K562 (cell line): ENCODE data around the gene CHN1. TPM values are rescaled to one million over a fixed set of nuclear protein-coding genes. Genes with fewer than 3 reads are reported as not detected.

ENCODE experiments used
- ATAC-seq: fragments of 200-7000 bp; cut with Tn5 transposase; 3 replicates; pipeline ENCODE4 v1.9.1; 2020; ENCODE audit warnings: moderate library complexity
- BruUV-seq: library from RNA; stranded (reverse); fragments of 400-500 nt; replicated peaks from 2 replicates; lab custom pipeline; 2021; lab: Mats Ljungman, UMichigan
- CTCF ChIA-PET: fragments of 300-600 bp; formaldehyde crosslinking; extraction: SDS; loops from one replicate; lab custom pipeline; 2021; ENCODE audit warnings: low intra/inter-chr PET ratio; lab: Yijun Ruan, JAX
- POLR2A ChIA-PET: fragments of 300-600, 350-650 bp; sonication (Branson Sonifier 250); formaldehyde crosslinking; extraction: SDS; loops from one replicate; lab custom pipeline; 2021; ENCODE audit warnings: antibody characterized with exemption, inconsistent platforms; lab: Yijun Ruan, JAX
- DNase-seq, 4 experiments: peaks; one replicate each; pipeline versions ENCODE4 v3.0.0 to v3.0.0-alpha.2; 2011 to 2018; ENCODE audit warnings: low spot score in 3 of 4, mixed read lengths in 3 of 4; ENCODE audit errors: extremely low read depth in 1 of 4
- FAIRE-seq: peaks from 2 replicates; lab custom pipeline; 2011; peaks lifted over from hg19 to GRCh38; lab: Jason Lieb, UNC
- H2AFZ ChIP-seq: 2 replicates; pipeline ENCODE4 v1.6.0; 2011; ENCODE audit warnings: low read depth, low read length, control low read depth, inconsistent platforms
- H3K27ac ChIP-seq: fragments of 200-600 bp; 3 replicates; pipeline ENCODE4 v1.8.0; 2011; ENCODE audit warnings: low read depth, mild to moderate bottlenecking, control low read depth, inconsistent platforms, low read length, moderate library complexity, mixed read lengths; ENCODE audit errors: extremely low read depth
- H3K27me3 ChIP-seq, 2 experiments: fragments of 300-600 bp in 1 of 2; 2 replicates in 1 of 2; 3 replicates in 1 of 2; pipeline versions ENCODE4 v1.6.0 to v1.8.0; 2011; ENCODE audit warnings: inconsistent platforms in 2 of 2, low read length in 2 of 2, mild to moderate bottlenecking in 1 of 2, mixed read lengths in 1 of 2, moderate library complexity in 1 of 2; ENCODE audit not compliant: control insufficient read depth in 2 of 2, insufficient read depth in 2 of 2
- H3K36me3 ChIP-seq: fragments of 300-600 bp; 3 replicates; pipeline ENCODE4 v1.8.0; 2011; ENCODE audit warnings: mild to moderate bottlenecking, low read length, inconsistent platforms; ENCODE audit not compliant: control insufficient read depth, insufficient read depth
- H3K4me1 ChIP-seq, 2 experiments: fragments of 200-600 bp in 1 of 2; replicated peaks in 1 of 2; 2 replicates in 1 of 2; 3 replicates in 1 of 2; pipeline versions ENCODE4 v1.5.1 to v1.8.0; 2011; ENCODE audit warnings: inconsistent platforms in 2 of 2, low read length in 2 of 2, mild to moderate bottlenecking in 1 of 2, mixed read lengths in 1 of 2, moderate library complexity in 1 of 2; ENCODE audit not compliant: control insufficient read depth in 2 of 2, insufficient read depth in 2 of 2
- H3K4me2 ChIP-seq: 2 replicates; pipeline ENCODE4 v1.6.1; 2011; ENCODE audit warnings: low read length, control low read depth, inconsistent platforms, mixed read lengths; ENCODE audit not compliant: insufficient read depth
- H3K4me3 ChIP-seq: fragments of 200-600 bp; sonication (generic), shearing (Covaris generic); 2 replicates; pipeline ENCODE4 v1.5.1; 2016; ENCODE audit warnings: control low read depth, inconsistent platforms
- H3K79me2 ChIP-seq: fragments of 200-600 bp; 3 replicates; pipeline ENCODE4 v1.8.0; 2011; ENCODE audit warnings: low read length, inconsistent platforms; ENCODE audit not compliant: control insufficient read depth, insufficient read depth
- H3K9ac ChIP-seq, 2 experiments: 2 replicates each; pipeline versions ENCODE4 v1.6.0 to v1.6.1; 2011; ENCODE audit warnings: low read depth in 2 of 2, low read length in 2 of 2, control low read depth in 1 of 2, inconsistent platforms in 1 of 2, mild to moderate bottlenecking in 1 of 2, mixed read lengths in 1 of 2; ENCODE audit not compliant: insufficient read depth in 1 of 2
- H3K9me1 ChIP-seq: one replicate; pipeline ENCODE4 v1.6.0; 2011; ENCODE audit warnings: inconsistent platforms, mild to moderate bottlenecking, low read length, moderate library complexity; ENCODE audit not compliant: control insufficient read depth, insufficient read depth
- H3K9me3 ChIP-seq: replicated peaks from 2 replicates; pipeline ENCODE4 v1.5.1; 2011; ENCODE audit warnings: low read depth, low read length, inconsistent platforms; ENCODE audit not compliant: control insufficient read depth, insufficient read depth
- H4K20me1 ChIP-seq: replicated peaks from 2 replicates; pipeline ENCODE4 v1.6.1; 2011; ENCODE audit warnings: low read length, inconsistent platforms, mixed read lengths; ENCODE audit not compliant: control insufficient read depth, insufficient read depth
- ASH1L ChIP-seq: fragments of 450-650 bp; IDR thresholded peaks from 2 replicates; pipeline ENCODE4 v1.6.1; 2018; ENCODE audit warnings: borderline replicate concordance, mild to moderate bottlenecking, low read depth; ENCODE audit not compliant: partially characterized antibody
- BRCA1 ChIP-seq, 2 experiments: fragments of 450-650 bp in 1 of 2; sonication (generic) in 1 of 2; formaldehyde crosslinking in 1 of 2; IDR thresholded peaks; 2 replicates each; pipeline versions ENCODE4 v1.5.0 to v1.6.1; 2017 to 2020; ENCODE audit warnings: mild to moderate bottlenecking in 1 of 2, missing genetic modification reagents in 1 of 2
- C11orf30 ChIP-seq: fragments of 450-650 bp; IDR thresholded peaks from 2 replicates; pipeline ENCODE4 v1.6.1; 2016; ENCODE audit warnings: low read depth, mild to moderate bottlenecking
- COPS2 ChIP-seq: fragments of 450-650 bp; conservative IDR thresholded peaks from 2 replicates; pipeline ENCODE4 v1.6.1; 2016; ENCODE audit warnings: mild to moderate bottlenecking, moderate library complexity
- EGR1 ChIP-seq: fragments of 450-650 bp; conservative IDR thresholded peaks from 2 replicates; pipeline ENCODE4 v1.6.1; 2017; ENCODE audit warnings: mild to moderate bottlenecking
- ESRRA ChIP-seq: fragments of 450-650 bp; IDR thresholded peaks from 2 replicates; pipeline ENCODE4 v1.6.1; 2014; ENCODE audit warnings: low read depth, mild to moderate bottlenecking, moderate library complexity, borderline replicate concordance
- MCM5 ChIP-seq: fragments of 450-650 bp; IDR thresholded peaks from 2 replicates; pipeline ENCODE4 v1.6.1; 2016; ENCODE audit warnings: low read depth
- MNT ChIP-seq, 2 experiments: fragments of 450-650 bp; conservative IDR thresholded peaks; 2 replicates each; pipeline ENCODE4 v1.6.1; 2017; ENCODE audit warnings: mild to moderate bottlenecking in 2 of 2, moderate library complexity in 2 of 2
- NFXL1 ChIP-seq: fragments of 450-650 bp; formaldehyde crosslinking; IDR thresholded peaks from 2 replicates; pipeline ENCODE4 v1.4.0; 2021; ENCODE audit warnings: mild to moderate bottlenecking
- PHB2 ChIP-seq: fragments of 450-650 bp; IDR thresholded peaks from 2 replicates; pipeline ENCODE4 v1.6.1; 2017; ENCODE audit warnings: low read depth
- PPARD ChIP-seq: fragments of 250-450 bp; sonication (Bioruptor Pico); IDR thresholded peaks from 2 replicates; pipeline ENCODE4 v1.8.0; 2022; ENCODE audit warnings: inconsistent platforms, mild to moderate bottlenecking, moderate library complexity
- RAD21 ChIP-seq, 2 experiments: fragments of 250-450 bp in 1 of 2; fragments of 450-650 bp in 1 of 2; sonication (Bioruptor Pico) in 1 of 2; formaldehyde crosslinking in 1 of 2; IDR thresholded peaks in 1 of 2; conservative IDR thresholded peaks in 1 of 2; 2 replicates each; pipeline versions ENCODE4 v1.4.0 to v1.8.0; 2020 to 2022; ENCODE audit warnings: mild to moderate bottlenecking in 2 of 2, moderate library complexity in 1 of 2
- RBM22 ChIP-seq: fragments of 200-400 bp; formaldehyde crosslinking; IDR thresholded peaks from 2 replicates; pipeline ENCODE4 v1.6.1; 2018; ENCODE audit warnings: low read length, low read depth; ENCODE audit not compliant: poor library complexity, severe bottlenecking
- SIN3A ChIP-seq, 2 experiments: fragments of 150-350 bp in 1 of 2; IDR thresholded peaks; 2 replicates each; pipeline ENCODE4 v1.6.1; 2011 to 2016; ENCODE audit warnings: borderline replicate concordance in 2 of 2, low read depth in 2 of 2, low read length in 2 of 2, mild to moderate bottlenecking in 2 of 2, moderate library complexity in 2 of 2; ENCODE audit not compliant: control insufficient read depth in 1 of 2
- SMARCE1 ChIP-seq: fragments of 450-650 bp; IDR thresholded peaks from 2 replicates; pipeline ENCODE4 v1.7.1; 2016; ENCODE audit warnings: mild to moderate bottlenecking
- SRSF7 ChIP-seq: fragments of 200-400 bp; formaldehyde crosslinking; optimal IDR thresholded peaks from 2 replicates; pipeline ENCODE3; 2017; ENCODE audit warnings: mild to moderate bottlenecking, low read depth, low read length
- WGBS: fragments of 100-300 bp; shearing (Covaris generic); methylation state at CpG from one replicate; pipeline ENCODE4 v1.1.6; 2016; ENCODE audit warnings: low coverage, mixed read lengths; ENCODE audit not compliant: insufficient coverage; ENCODE audit errors: missing lambda C conversion rate; 5-methylcytosine and 5-hydroxymethylcytosine counted together
- in situ Hi-C: fragments of 300-500 bp; cut with MboI; formaldehyde crosslinking; loops from 4 replicates; pipeline ENCODE4 v1.15.0; 2018; ENCODE audit warnings: inconsistent platforms, mixed read lengths
- intact Hi-C: fragments of 100-400 bp; cut with micrococcal nuclease; formaldehyde crosslinking; loops from 2 replicates; pipeline ENCODE4 v1.14.2; 2022
- polyA plus RNA-seq, 8 experiments: library from polyadenylated mRNA; depleted of rRNA in 4 of 8; stranded (reverse) in 5 of 8; unstranded in 3 of 8; fragments of >200 nt; fragmentation: Nextera tagmentation in 2 of 8; fragmentation: Illumina TruSeq in 1 of 8; extraction: Ambion mirVana in 2 of 8; extraction: Trizol in 1 of 8; gene quantifications; 2 replicates each; pipeline versions ENCODE4 v1.2.1 to v1.2.3, GENCODE V29; 2011 to 2014; ENCODE audit warnings: inconsistent platforms in 1 of 8, missing spikeins in 1 of 8
- total RNA-seq, 7 experiments: library from RNA; depleted of rRNA in 6 of 7; stranded (reverse); fragments of >200 nt in 6 of 7; fragmentation: Illumina TruSeq in 2 of 7; extraction: Trizol in 2 of 7; gene quantifications; 2 replicates each; pipeline versions ENCODE4 v1.2.1 to v1.2.3, GENCODE V29; 2011 to 2021; ENCODE audit warnings: low replicate concordance in 1 of 7
- TF ChIP-seq, protein P1 (sequence below), 2 experiments: IDR thresholded peaks; 2 replicates each; pipeline ENCODE4 v1.6.1; 2011; ENCODE audit warnings: borderline replicate concordance in 1 of 2, control low read depth in 1 of 2, low read depth in 1 of 2, low read length in 1 of 2, mild to moderate bottlenecking in 1 of 2, mixed read lengths in 1 of 2, moderate library complexity in 1 of 2; ENCODE audit not compliant: insufficient read depth in 1 of 2, insufficient read length in 1 of 2, poor library complexity in 1 of 2, severe bottlenecking in 1 of 2; ENCODE audit errors: extremely low read depth in 1 of 2
- TF ChIP-seq, protein P2 (sequence below): fragments of 250-450 bp; sonication (Bioruptor Pico); IDR thresholded peaks from 2 replicates; pipeline ENCODE4 v1.8.0; 2022; ENCODE audit warnings: moderate library complexity, mild to moderate bottlenecking, inconsistent platforms

The CHN1 gene
- total and polyA plus RNA-seq, 9 of the 15 experiments (the other 6 are each of a cell fraction or from before 2014, with no cell fraction given) = 0.17 to 2.0 (median 0.87) TPM

GRCh38 chr2:174773215-174773614, 232.0 kb downstream of the CHN1 start (continued):
- TF ChIP-seq SIN3A (IDR thresholded peaks at IDR 0.05; ENCODE audit: borderline replicate concordance in 2 of 2, control insufficient read depth in 1 of 2, low read depth in 2 of 2, low read length in 2 of 2) = no peak
- no peak for TF ChIP-seq SRSF7
- TF ChIP-seq NFXL1 = no peak
- TF ChIP-seq RAD21 (CRISPR knock-in tag; conservative IDR thresholded peaks at IDR 0.05 in 1 of 2, IDR thresholded peaks at IDR 0.05 in 1 of 2) = no peak
- TF ChIP-seq EGR1 = no peak

DNA sequence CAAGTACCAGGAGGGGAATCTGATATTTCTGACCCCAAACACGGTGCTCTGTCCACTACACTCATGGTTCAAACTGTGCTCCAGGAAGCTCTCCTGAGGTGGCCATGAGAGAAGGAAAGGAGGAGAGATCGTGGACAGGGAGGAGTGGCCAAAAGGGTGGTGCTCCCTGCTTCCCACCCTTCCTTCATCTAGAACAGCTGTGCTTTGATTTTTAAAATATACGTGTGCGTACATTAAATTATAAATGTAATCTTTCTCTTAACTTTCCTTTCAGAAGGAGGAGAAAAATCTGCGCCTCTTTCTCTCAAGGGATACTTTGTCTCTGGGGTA, 232.7 kb downstream of the CHN1 start:
- no peaks in the 10 kb centered on the region for H3K4me1 ChIP-seq
- no TSS peak for BruUV-seq
- H3K79me2 ChIP-seq = no peaks in the 10 kb centered on the region
- H3K9ac ChIP-seq = no peak overlapping the region
- no peak overlapping the region for H2AFZ ChIP-seq
- no peaks in the 10 kb centered on the region for H3K36me3 ChIP-seq
- in situ Hi-C loops (loop anchor here (10.0 kb wide), 1 partner anchor 212 kb away; no protein-coding TSS in a partner anchor), intact Hi-C loops (loop anchor here (5.0 kb wide), 2 partner anchors 510 to 1325 kb away; partner anchors contain the start of gene HOXD12)
- ATAC-seq = no peak
- 0% methylated on average over 5 of the region's 5 CpGs for WGBS
- ChIA-PET CTCF (interaction anchor here (1.7 to 1.8 kb wide), 2 partner anchors 213 to 218 kb away, joined by 10 to 11 read pairs; no protein-coding TSS in a partner anchor), POLR2A (interaction anchor here (1.0 kb wide), 1 partner anchor 11 kb away, joined by 3 read pairs; no protein-coding TSS in a partner anchor)
- H3K27ac ChIP-seq = no peak overlapping the region
- no peak overlapping the region for H3K4me2 ChIP-seq
- no peak for FAIRE-seq
- DNase-seq = no peak
- no peak overlapping the region for H3K4me3 ChIP-seq
- no peaks in the 10 kb centered on the region for H3K9me3 ChIP-seq
- H3K9me1 ChIP-seq = no peaks in the 10 kb centered on the region
- 0 out of 2 replicates have a peak, but pooled peaks cover 7% of the 10 kb centered on the region for H4K20me1 ChIP-seq
- peaks cover 0 to 20% of the 10 kb centered on the region in 2 experiments; a peak in 3 of 5 replicates for H3K27me3 ChIP-seq
- TF ChIP-seq SMARCE1 (no peak), BRCA1 (IDR thresholded peaks at IDR 0.05) (no peak), BRCA1 (CRISPR knock-in tag; IDR thresholded peaks at IDR 0.05) (no peak), PPARD (CRISPR knock-in tag) (no peak), COPS2 (no peak), ASH1L (no peak), C11orf30 (no peak), MNT (conservative IDR thresholded peaks at IDR 0.05) (no peak), PHB2 (no peak), MCM5 (no peak), ESRRA (no peak), RBM22 (no peak)
- TF ChIP-seq, protein P1, sequence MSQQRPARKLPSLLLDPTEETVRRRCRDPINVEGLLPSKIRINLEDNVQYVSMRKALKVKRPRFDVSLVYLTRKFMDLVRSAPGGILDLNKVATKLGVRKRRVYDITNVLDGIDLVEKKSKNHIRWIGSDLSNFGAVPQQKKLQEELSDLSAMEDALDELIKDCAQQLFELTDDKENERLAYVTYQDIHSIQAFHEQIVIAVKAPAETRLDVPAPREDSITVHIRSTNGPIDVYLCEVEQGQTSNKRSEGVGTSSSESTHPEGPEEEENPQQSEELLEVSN (IDR thresholded peaks at IDR 0.05; ENCODE audit: borderline replicate concordance in 1 of 2, extremely low read depth in 1 of 2, insufficient read depth in 1 of 2, insufficient read length in 1 of 2, low read depth in 1 of 2, low read length in 1 of 2, poor library complexity in 1 of 2, severe bottlenecking in 1 of 2) = no peak
- TF ChIP-seq, protein P2, sequence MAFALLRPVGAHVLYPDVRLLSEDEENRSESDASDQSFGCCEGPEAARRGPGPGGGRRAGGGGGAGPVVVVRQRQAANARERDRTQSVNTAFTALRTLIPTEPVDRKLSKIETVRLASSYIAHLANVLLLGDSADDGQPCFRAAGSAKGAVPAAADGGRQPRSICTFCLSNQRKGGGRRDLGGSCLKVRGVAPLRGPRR (CRISPR knock-in tag) = no peak
